ENCODE results near the gene MAN1B1.
"Not testable (repeated sequence)": the region's sequence is repeated elsewhere in the genome, so short reads cannot be mapped to it uniquely, and the experiment has no call there.

Gene MAN1B1

GRCh38 chr9:137129456-137130175 lies 42.8 kb downstream of the MAN1B1 start:
- Histone ChIP-seq H3K36me3 (ENCODE audit: control insufficient read depth, insufficient read depth, low read length) (no peaks in the 10 kb centered on the region), H3K4me1 (ENCODE audit: control insufficient read depth, insufficient read depth, low read length, poor library complexity, severe bottlenecking) (peaks cover 28% of the 10 kb centered on the region), H3K27me3 (replicated peaks; ENCODE audit: control insufficient read depth, insufficient read depth, low read length, poor library complexity, severe bottlenecking) (no peaks in the 10 kb centered on the region), H3K27ac (ENCODE audit: insufficient read depth, low read length, poor library complexity, severe bottlenecking) (peak overlapping the region; percentile 77), H3K4me3 (ENCODE audit: insufficient read depth, low read depth, low read length, poor library complexity, severe bottlenecking) (peak overlapping the region; percentile 60), H3K9me3 (ENCODE audit: control insufficient read depth, low read length) (peaks cover 13% of the 10 kb centered on the region)
- peak; percentile 75 to 82 (median 82) for DNase-seq

- no peaks in the 10 kb centered on the region for H3K27me3 ChIP-seq (replicated peaks; ENCODE audit: control insufficient read depth, insufficient read depth, low read length, poor library complexity, severe bottlenecking)
- peaks cover 13% of the 10 kb centered on the region for H3K9me3 ChIP-seq (ENCODE audit: control insufficient read depth, low read length)
- peaks cover 28% of the 10 kb centered on the region for H3K4me1 ChIP-seq (ENCODE audit: control insufficient read depth, insufficient read depth, low read length, poor library complexity, severe bottlenecking)
- H3K27ac ChIP-seq (ENCODE audit: insufficient read depth, low read length, poor library complexity, severe bottlenecking): peak overlapping the region; percentile 77
- peak overlapping the region; percentile 60 for H3K4me3 ChIP-seq (ENCODE audit: insufficient read depth, low read depth, low read length, poor library complexity, severe bottlenecking)
- no peak for DNase-seq
- no peaks in the 10 kb centered on the region for H3K36me3 ChIP-seq (ENCODE audit: control insufficient read depth, insufficient read depth, low read length)
Measured at GRCh38 chr9:137130176-137130755, 43.5 kb downstream of the MAN1B1 start.

DNA sequence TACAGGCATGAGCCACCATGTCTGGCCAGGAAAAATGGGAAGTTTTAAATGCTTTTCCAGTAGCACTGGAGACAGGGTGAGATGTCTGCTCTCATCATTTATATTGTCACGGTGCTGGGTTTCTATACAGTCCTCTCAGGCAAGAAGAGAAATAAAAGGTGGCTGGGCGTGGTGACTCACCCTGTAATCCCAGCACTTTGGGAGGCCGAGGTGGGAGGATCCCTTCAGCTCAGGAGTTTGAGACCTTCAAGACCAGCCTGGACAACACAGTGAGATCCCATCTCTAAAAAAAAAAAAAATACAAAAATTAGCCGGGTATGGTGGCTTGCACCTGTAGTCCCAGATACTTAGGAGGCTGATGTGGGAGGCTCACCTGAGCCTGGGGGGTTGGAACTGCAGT lies 47.4 kb downstream of the MAN1B1 start:
- Histone ChIP-seq H3K27ac (ENCODE audit: insufficient read depth, low read length, poor library complexity, severe bottlenecking) (no peak overlapping the region), H3K36me3 (ENCODE audit: control insufficient read depth, insufficient read depth, low read length) (no peaks in the 10 kb centered on the region), H3K9me3 (ENCODE audit: control insufficient read depth, low read length) (peaks cover 13% of the 10 kb centered on the region), H3K27me3 (replicated peaks; ENCODE audit: control insufficient read depth, insufficient read depth, low read length, poor library complexity, severe bottlenecking) (peaks cover 20% of the 10 kb centered on the region), H3K4me3 (ENCODE audit: insufficient read depth, low read depth, low read length, poor library complexity, severe bottlenecking) (no peak overlapping the region), H3K4me1 (ENCODE audit: control insufficient read depth, insufficient read depth, low read length, poor library complexity, severe bottlenecking) (peaks cover 6% of the 10 kb centered on the region)
- no peak for DNase-seq

DNA sequence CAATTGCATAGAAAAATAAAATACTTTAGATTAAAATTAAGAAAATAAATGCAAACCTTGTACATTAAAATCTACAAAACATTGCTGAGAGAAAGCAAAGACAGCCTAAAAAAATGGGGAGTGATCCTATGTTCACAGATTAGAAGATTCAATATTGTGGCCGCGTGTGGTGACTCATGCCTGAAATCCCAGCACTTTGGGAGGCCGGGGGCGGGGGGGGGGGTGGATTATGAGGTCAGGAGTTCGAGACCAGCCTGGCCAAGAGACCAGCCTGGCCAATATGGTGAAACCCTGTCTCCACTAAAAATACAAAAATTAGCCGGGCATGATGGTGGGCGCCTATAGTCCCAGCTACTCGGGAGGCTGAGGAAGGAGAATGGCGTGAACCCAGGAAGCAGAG lies 48.4 kb downstream of the MAN1B1 start:
- H3K27ac ChIP-seq (ENCODE audit: insufficient read depth, low read length, poor library complexity, severe bottlenecking); DNase-seq; H3K36me3 ChIP-seq (ENCODE audit: control insufficient read depth, insufficient read depth, low read length); H3K4me1 ChIP-seq (ENCODE audit: control insufficient read depth, insufficient read depth, low read length, poor library complexity, severe bottlenecking); H3K9me3 ChIP-seq (ENCODE audit: control insufficient read depth, low read length); H3K4me3 ChIP-seq (ENCODE audit: insufficient read depth, low read depth, low read length, poor library complexity, severe bottlenecking): not testable (repeated sequence)
- H3K27me3 ChIP-seq (replicated peaks; ENCODE audit: control insufficient read depth, insufficient read depth, low read length, poor library complexity, severe bottlenecking): peaks cover 29% of the 10 kb centered on the region

DNA sequence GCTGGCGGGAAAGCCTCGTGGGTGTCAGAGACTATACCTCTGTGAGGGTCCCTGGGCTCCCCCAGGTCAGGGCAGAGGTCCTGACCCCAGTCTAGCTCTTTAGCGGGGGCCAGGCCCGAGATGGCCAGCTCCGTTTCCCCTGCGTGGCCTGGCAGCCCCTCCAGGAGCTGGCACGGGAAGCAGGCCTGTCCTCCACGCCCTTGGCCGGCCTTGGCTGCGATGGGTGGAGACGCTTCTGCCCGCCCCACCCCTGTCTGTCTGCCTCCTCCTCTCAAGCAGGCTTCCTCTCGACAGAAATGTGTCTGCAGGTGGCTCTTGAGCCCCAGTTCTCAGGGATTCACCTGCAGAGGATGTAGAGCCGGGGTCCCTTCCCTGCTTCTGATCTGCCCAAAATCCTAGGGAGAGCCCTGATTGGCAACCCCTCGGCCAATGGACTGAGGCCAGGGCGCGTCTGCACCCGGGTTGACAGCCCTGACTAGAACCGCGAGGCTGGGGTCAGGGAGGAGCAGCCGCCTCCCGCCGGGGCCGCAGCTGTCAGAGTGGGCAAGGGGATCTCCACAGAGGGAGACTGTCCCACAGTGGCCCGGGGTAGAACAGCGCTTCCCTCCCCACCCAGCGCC lies 49.6 kb downstream of the MAN1B1 start:
- DNase-seq: no peak
- Histone ChIP-seq H3K36me3 (ENCODE audit: control insufficient read depth, insufficient read depth, low read length) (no peaks in the 10 kb centered on the region), H3K27me3 (replicated peaks; ENCODE audit: control insufficient read depth, insufficient read depth, low read length, poor library complexity, severe bottlenecking) (peaks cover 39% of the 10 kb centered on the region), H3K9me3 (ENCODE audit: control insufficient read depth, low read length) (no peaks in the 10 kb centered on the region), H3K4me1 (ENCODE audit: control insufficient read depth, insufficient read depth, low read length, poor library complexity, severe bottlenecking) (peaks cover 3% of the 10 kb centered on the region), H3K4me3 (ENCODE audit: insufficient read depth, low read depth, low read length, poor library complexity, severe bottlenecking) (no peak overlapping the region), H3K27ac (ENCODE audit: insufficient read depth, low read length, poor library complexity, severe bottlenecking) (no peak overlapping the region)

DNA sequence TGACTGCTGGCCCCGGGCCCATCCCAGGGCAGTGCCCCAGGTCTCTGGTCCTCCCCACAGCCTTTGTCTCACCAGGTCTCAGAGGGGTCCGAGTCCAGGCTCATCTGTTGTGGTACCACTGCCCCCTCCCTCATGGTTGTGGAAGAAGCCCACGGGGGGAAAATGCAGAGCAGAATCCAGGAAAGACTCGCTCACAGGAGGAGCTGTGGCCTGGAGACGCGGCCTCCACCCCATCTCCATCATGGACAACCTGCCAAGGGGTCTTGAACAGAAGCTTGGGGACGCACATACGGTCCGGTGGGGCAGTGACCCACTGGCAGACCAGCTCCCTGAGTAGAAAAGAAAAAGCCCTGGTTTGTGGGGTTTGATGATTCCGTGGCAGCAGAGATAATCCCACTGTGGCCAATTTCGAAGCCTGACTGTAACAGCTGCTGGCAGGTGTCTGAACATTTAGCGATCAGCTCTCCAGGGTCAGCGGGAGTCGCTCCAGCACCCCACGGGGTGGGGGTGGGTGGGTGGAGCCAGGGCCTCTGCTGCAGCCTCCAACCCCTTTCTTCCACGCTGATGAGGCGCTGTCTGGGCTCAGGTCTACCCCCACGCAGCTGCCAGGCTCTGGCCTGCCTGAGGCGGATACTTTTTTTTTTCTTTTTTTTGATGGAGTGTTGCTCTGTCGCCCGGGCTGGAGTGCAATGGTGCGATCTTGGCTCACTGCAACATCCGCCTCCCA lies 50.3 kb downstream of the MAN1B1 start:
- no peaks in the 10 kb centered on the region for H3K9me3 ChIP-seq (ENCODE audit: control insufficient read depth, low read length)
- no peaks in the 10 kb centered on the region for H3K36me3 ChIP-seq (ENCODE audit: control insufficient read depth, insufficient read depth, low read length)
- H3K27me3 ChIP-seq (replicated peaks; ENCODE audit: control insufficient read depth, insufficient read depth, low read length, poor library complexity, severe bottlenecking): peaks cover 45% of the 10 kb centered on the region
- H3K27ac ChIP-seq (ENCODE audit: insufficient read depth, low read length, poor library complexity, severe bottlenecking): no peak overlapping the region
- peaks cover 3% of the 10 kb centered on the region for H3K4me1 ChIP-seq (ENCODE audit: control insufficient read depth, insufficient read depth, low read length, poor library complexity, severe bottlenecking)
- no peak for DNase-seq
- H3K4me3 ChIP-seq (ENCODE audit: insufficient read depth, low read depth, low read length, poor library complexity, severe bottlenecking): no peak overlapping the region

- H3K9me3 ChIP-seq (ENCODE audit: control insufficient read depth, low read length): no peaks in the 10 kb centered on the region
- H3K27me3 ChIP-seq (replicated peaks; ENCODE audit: control insufficient read depth, insufficient read depth, low read length, poor library complexity, severe bottlenecking): peaks cover 54% of the 10 kb centered on the region
- H3K36me3 ChIP-seq (ENCODE audit: control insufficient read depth, insufficient read depth, low read length): no peaks in the 10 kb centered on the region
- no peak overlapping the region for H3K27ac ChIP-seq (ENCODE audit: insufficient read depth, low read length, poor library complexity, severe bottlenecking)
- no peak overlapping the region for H3K4me3 ChIP-seq (ENCODE audit: insufficient read depth, low read depth, low read length, poor library complexity, severe bottlenecking)
- DNase-seq: no peak
- H3K4me1 ChIP-seq (ENCODE audit: control insufficient read depth, insufficient read depth, low read length, poor library complexity, severe bottlenecking): peaks cover 3% of the 10 kb centered on the region
Measured at GRCh38 chr9:137138058-137138721, 51.4 kb downstream of the MAN1B1 start.

DNA sequence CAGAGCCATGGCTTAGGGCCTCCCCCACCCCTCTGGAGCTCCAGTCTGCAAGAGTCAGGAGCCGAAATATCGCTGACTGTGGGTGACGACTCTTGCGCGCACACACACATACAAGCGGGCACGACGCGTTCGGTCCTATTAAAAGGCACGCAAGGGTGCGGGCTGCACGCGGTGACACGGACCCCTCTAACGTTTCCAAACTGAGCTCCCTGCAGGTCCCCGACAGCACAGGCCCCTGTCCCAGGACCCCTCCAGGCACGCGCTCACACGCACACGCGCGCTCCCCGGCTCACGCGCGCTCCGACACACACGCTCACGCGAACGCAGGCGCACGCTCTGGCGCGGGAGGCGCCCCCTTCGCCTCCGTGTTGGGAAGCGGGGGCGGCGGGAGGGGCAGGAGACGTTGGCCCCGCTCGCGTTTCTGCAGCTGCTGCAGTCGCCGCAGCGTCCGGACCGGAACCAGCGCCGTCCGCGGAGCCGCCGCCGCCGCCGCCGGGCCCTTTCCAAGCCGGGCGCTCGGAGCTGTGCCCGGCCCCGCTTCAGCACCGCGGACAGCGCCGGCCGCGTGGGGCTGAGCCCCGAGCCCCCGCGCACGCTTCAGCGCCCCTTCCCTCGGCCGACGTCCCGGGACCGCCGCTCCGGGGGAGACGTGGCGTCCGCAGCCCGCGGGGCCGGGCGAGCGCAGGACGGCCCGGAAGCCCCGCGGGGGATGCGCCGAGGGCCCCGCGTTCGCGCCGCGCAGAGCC lies 52.1 kb downstream of the MAN1B1 start, which contains the start of gene GRIN1:
TSS of gene GRIN1 (plus strand) at position 433 of the 746 bp plus-strand sequence. CDS start 333 bp downstream, outside the sequence.
- H3K27me3 ChIP-seq (replicated peaks; ENCODE audit: control insufficient read depth, insufficient read depth, low read length, poor library complexity, severe bottlenecking): peaks cover 55% of the 10 kb centered on the region
- H3K9me3 ChIP-seq (ENCODE audit: control insufficient read depth, low read length): no peaks in the 10 kb centered on the region
- no peak within 1 kb of the TSS for H3K4me3 ChIP-seq (ENCODE audit: insufficient read depth, low read depth, low read length, poor library complexity, severe bottlenecking)
- H3K27ac ChIP-seq (ENCODE audit: insufficient read depth, low read length, poor library complexity, severe bottlenecking): no peak within 1 kb of the TSS
- DNase-seq: no peak
- H3K36me3 ChIP-seq (ENCODE audit: control insufficient read depth, insufficient read depth, low read length): no peaks in the 10 kb centered on the region
- H3K4me1 ChIP-seq (ENCODE audit: control insufficient read depth, insufficient read depth, low read length, poor library complexity, severe bottlenecking): peaks cover 3% of the 10 kb centered on the region

DNA sequence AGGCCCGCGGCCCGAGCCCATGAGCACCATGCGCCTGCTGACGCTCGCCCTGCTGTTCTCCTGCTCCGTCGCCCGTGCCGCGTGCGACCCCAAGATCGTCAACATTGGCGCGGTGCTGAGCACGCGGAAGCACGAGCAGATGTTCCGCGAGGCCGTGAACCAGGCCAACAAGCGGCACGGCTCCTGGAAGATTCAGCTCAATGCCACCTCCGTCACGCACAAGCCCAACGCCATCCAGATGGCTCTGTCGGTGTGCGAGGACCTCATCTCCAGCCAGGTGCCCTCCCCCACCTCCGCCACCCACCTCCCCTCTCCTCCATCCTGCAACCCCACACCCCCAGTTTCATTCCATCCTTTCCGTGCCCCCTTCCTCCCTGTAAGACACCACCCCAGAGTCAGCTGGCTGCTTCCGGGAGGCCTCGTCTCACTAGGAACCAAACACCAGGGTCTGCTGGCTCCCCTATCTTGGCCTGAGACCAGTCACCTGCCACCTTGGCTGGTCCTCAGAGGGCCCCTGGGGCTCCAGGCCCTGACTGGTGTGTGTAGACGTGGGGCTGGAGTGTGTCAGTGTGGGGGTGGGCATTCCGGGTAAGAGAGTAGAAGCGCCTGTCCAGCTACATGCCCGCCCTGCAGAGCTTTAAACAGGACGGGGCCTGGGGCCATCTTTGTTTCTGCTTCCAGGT lies 52.8 kb downstream of the MAN1B1 start:
- no peak for DNase-seq
- H3K4me3 ChIP-seq (ENCODE audit: insufficient read depth, low read depth, low read length, poor library complexity, severe bottlenecking): no peak overlapping the region
- H3K27me3 ChIP-seq (replicated peaks; ENCODE audit: control insufficient read depth, insufficient read depth, low read length, poor library complexity, severe bottlenecking): peaks cover 55% of the 10 kb centered on the region
- no peak overlapping the region for H3K27ac ChIP-seq (ENCODE audit: insufficient read depth, low read length, poor library complexity, severe bottlenecking)
- H3K4me1 ChIP-seq (ENCODE audit: control insufficient read depth, insufficient read depth, low read length, poor library complexity, severe bottlenecking): peaks cover 3% of the 10 kb centered on the region
- H3K9me3 ChIP-seq (ENCODE audit: control insufficient read depth, low read length): no peaks in the 10 kb centered on the region
- H3K36me3 ChIP-seq (ENCODE audit: control insufficient read depth, insufficient read depth, low read length): no peaks in the 10 kb centered on the region

All from effector memory CD4-positive, alpha-beta T cell (primary cell).